ENCODE results near the gene SCAF4. TPM values are rescaled to one million over a fixed set of nuclear protein-coding genes. Genes with fewer than 3 reads are reported as not detected.

The SCAF4 gene
- total RNA-seq, 1 donor from 2014 or later, result 6.5 TPM

DNA sequence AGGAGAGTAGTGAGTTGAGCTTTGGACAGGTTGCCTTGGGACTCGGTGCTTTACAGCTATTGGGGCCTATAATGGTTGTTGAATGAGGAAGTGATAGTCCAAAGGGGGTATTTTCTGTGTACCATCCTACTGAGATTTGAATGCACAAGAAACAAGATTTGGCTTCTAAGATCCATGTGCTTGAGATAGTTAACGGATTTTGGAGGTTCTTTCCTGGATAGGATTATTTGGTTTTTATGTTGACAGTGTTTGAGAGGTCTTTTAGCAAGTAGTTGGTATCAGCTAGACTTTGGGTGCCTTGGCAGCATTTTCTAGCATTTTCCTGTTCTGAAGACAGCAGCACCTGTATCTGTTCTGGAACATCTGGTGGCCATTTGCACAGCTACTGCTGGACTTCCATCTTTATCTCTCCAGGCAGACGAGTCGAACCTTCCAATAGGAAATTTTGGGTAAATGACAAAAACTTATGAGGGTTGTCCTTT lies 3.6 kb upstream of the SCAF4 start:
- TF ChIP-seq, protein P1, sequence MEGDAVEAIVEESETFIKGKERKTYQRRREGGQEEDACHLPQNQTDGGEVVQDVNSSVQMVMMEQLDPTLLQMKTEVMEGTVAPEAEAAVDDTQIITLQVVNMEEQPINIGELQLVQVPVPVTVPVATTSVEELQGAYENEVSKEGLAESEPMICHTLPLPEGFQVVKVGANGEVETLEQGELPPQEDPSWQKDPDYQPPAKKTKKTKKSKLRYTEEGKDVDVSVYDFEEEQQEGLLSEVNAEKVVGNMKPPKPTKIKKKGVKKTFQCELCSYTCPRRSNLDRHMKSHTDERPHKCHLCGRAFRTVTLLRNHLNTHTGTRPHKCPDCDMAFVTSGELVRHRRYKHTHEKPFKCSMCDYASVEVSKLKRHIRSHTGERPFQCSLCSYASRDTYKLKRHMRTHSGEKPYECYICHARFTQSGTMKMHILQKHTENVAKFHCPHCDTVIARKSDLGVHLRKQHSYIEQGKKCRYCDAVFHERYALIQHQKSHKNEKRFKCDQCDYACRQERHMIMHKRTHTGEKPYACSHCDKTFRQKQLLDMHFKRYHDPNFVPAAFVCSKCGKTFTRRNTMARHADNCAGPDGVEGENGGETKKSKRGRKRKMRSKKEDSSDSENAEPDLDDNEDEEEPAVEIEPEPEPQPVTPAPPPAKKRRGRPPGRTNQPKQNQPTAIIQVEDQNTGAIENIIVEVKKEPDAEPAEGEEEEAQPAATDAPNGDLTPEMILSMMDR (conservative IDR thresholded peaks at IDR 0.05; ENCODE audit: low read depth, low read length), result no peak
- no peak overlapping the region for H3K4me3 ChIP-seq (ENCODE audit: low read depth, low read length)
- no peak for DNase-seq (ENCODE audit: low read depth)

DNA sequence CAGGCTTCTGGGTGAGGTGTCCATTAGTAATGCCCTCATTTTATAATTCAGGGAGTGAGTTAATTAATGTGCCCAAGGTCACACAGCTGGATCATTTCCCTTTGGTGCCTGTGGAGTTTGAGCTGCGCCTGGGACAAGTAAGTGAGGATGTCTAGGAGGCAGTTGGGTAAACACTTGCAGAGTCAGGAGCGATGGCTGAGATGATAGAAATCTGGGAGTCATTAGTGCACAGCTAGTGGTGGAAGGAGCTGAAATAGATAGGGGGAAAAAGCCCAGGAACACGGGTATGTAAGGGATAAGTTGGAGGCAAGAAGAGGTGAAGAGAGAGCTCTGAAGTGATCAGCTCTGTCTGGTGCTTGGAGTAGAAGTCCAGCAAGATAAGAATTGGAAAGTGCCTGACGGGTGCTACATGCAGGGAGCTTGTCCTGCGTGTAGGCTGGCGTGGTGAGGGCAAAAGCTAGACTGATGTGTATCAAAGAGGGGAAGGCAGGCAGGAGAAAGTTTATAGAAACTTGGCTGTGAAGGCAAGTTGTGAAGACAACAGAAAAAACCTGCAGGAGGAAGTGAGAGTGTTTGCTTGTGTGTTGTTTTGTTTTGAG lies 1.7 kb upstream of the SCAF4 start:
- H3K4me3 ChIP-seq (ENCODE audit: low read depth, low read length), result no peak overlapping the region
- TF ChIP-seq, protein P1 (conservative IDR thresholded peaks at IDR 0.05; ENCODE audit: low read depth, low read length), result no peak
- no peak for DNase-seq (ENCODE audit: low read depth)

DNA sequence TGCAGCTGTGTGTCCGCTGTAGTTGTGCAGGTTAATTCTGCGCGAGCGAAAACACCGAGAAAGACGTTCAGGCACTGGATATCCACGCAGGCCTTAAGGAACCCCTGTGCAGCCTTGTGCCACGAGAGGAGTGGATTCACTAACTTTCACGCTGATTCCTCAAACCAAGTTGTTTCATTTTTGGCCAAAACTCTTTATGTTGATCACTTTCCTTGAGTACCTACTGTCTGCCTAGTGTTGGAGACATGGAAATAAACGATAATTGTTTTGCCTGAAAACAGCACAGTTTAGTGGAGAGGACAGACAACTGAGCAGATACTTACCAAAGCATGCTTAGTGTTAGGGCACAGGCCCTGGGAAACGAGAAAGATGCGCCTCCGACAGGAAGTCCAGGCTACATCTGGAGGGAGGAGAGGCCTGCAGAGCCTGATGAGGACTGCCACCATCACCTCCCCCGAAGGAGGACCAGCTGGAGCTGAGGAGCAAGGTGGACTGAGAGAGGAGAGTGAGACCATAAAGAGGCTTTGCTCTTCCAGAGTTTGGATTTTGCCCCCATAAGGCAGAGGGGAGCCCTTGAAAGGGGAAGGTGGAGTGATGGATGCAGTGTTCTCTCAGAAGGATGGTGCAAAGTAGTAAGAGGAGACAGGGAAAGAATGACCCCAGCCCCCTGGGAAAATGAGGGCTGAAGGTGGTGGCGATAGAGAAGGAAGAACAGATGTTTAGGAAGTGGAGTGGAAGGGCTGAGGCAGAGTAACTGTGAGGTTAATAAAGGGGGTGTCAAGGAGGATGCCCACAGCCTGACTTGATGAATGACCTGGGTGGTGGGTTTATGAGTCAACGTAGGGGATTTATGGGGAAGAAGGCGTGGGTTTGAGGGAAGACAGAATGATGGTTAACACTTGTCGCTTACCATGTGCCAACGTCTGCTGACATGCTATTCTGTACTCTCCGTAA lies 956 bp upstream of the SCAF4 start:
- TF ChIP-seq, protein P1 (conservative IDR thresholded peaks at IDR 0.05; ENCODE audit: low read depth, low read length), result no peak
- peak overlapping the region; percentile 60 for H3K4me3 ChIP-seq (ENCODE audit: low read depth, low read length)
- DNase-seq (ENCODE audit: low read depth), result no peak

DNA sequence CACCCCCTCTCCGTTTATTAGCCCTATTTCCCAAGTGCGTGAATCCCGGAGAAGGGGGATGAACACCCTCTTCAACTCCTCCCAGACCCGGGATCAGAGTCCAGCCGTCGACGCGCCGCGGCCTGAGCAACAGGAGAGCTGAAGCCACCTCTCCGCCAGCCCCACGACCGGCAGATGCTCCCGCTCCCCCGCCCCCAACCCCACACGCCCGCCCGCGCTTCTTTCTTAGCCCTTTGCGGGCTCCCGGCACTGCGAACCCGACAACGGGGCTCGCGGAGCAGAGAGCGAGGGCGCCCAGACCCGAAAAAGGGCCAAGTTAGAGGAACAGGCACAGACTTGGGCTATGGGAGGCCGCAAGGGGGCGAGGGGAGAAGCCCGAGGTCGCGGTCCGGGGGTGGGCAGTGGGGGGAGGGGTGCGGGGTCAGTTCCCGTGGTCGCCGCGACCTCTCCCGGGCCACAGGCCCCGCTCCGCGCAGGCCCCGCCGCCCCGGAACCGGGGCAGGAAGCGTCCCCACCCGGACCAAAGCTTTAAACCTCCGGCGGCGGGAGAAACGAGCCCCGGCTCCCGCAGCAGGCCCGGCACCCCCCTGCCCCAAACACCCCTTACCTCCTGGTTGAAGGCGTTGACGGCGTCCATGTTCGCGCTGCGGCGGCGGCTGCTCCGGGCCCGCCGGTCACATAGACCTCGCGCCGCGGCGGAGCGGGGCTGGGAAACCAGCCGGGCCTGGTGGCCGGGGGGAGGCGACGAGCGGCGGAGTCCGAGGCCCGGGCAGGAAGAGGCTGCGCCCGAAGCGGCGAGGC lies 662 bp downstream of the SCAF4 start:
- TF ChIP-seq, protein P1 (conservative IDR thresholded peaks at IDR 0.05; ENCODE audit: low read depth, low read length), result no peak
- DNase-seq (ENCODE audit: low read depth), result no peak
- peak overlapping the region; percentile 74 for H3K4me3 ChIP-seq (ENCODE audit: low read depth, low read length)

DNA sequence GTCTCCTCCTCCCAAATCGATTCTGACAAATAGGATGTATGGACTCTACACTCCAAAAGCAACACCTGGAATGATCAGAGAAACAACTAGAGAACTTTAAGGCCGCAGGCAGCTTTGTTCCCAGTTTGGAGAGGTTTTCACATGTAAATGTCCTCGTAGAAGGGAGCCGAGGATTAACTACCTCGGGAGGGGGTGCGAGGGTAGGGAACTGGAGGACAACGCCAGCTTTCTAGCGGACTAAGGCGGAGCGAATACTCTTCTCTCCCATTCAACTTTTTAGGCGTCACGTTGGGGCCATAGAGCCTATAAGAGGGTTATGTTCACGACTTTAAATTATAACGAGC lies 1.2 kb downstream of the SCAF4 start:
- TF ChIP-seq, protein P1 (conservative IDR thresholded peaks at IDR 0.05; ENCODE audit: low read depth, low read length), result no peak
- DNase-seq (ENCODE audit: low read depth), result no peak
- H3K4me3 ChIP-seq (ENCODE audit: low read depth, low read length), result peak overlapping the region; percentile 74

DNA sequence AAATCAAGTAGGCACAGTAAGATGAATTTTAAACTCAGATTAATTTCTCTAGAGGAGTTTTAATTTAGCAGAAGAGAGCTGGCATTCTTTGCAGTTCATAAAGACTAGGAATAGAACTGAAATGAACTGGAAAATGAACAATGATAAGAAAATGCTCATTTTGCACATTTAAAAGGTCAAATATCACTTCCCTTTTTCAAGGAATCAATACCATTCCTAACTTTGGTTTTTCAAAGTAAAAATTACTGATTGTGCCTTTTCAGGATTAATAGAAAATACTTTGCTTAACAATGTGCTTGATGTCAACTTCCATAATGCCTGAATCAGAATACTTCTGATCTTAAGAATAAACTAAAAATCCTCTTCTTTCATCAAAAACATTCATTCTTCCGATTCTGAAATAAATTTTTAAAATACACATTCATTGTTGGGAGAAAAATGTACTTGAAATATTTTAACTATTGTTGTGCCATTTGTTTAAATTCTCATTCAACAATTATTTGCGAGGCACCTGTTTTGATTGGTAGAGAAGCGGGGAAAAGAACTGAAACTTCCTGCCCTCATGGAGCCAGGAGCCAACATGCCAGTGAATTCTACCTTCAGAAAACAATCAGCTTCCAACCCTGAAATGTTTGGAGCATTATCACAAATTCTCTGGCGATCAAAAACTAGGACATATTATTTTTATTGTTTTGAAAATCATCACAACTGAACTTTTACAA lies 2.1 kb downstream of the SCAF4 start:
- TF ChIP-seq, protein P1 (conservative IDR thresholded peaks at IDR 0.05; ENCODE audit: low read depth, low read length), result no peak
- no peak for DNase-seq (ENCODE audit: low read depth)
- H3K4me3 ChIP-seq (ENCODE audit: low read depth, low read length), result peak overlapping the region; percentile 74
